ENCODE measurements around the gene HTR1D.

GRCh38 chr1:23202263-23202749 is 15.0 kb downstream of the HTR1D start:
- TF ChIP-seq, protein P1, sequence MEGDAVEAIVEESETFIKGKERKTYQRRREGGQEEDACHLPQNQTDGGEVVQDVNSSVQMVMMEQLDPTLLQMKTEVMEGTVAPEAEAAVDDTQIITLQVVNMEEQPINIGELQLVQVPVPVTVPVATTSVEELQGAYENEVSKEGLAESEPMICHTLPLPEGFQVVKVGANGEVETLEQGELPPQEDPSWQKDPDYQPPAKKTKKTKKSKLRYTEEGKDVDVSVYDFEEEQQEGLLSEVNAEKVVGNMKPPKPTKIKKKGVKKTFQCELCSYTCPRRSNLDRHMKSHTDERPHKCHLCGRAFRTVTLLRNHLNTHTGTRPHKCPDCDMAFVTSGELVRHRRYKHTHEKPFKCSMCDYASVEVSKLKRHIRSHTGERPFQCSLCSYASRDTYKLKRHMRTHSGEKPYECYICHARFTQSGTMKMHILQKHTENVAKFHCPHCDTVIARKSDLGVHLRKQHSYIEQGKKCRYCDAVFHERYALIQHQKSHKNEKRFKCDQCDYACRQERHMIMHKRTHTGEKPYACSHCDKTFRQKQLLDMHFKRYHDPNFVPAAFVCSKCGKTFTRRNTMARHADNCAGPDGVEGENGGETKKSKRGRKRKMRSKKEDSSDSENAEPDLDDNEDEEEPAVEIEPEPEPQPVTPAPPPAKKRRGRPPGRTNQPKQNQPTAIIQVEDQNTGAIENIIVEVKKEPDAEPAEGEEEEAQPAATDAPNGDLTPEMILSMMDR (IDR thresholded peaks at IDR 0.05; ENCODE audit: low read depth, low read length, missing input control) = no peak
- TF ChIP-seq FOXA1 (IDR thresholded peaks at IDR 0.05) (no peak), TAF1 (conservative IDR thresholded peaks at IDR 0.05) (no peak), EGR1 (IDR thresholded peaks at IDR 0.05; ENCODE audit: low read depth in 2 of 2) (no peak), YY1 (IDR thresholded peaks at IDR 0.05) (no peak), RXRA (IDR thresholded peaks at IDR 0.05) (no peak), SP1 (IDR thresholded peaks at IDR 0.05) (no peak), ATF3 (IDR thresholded peaks at IDR 0.05) (no peak)
- TF ChIP-seq, protein P2, sequence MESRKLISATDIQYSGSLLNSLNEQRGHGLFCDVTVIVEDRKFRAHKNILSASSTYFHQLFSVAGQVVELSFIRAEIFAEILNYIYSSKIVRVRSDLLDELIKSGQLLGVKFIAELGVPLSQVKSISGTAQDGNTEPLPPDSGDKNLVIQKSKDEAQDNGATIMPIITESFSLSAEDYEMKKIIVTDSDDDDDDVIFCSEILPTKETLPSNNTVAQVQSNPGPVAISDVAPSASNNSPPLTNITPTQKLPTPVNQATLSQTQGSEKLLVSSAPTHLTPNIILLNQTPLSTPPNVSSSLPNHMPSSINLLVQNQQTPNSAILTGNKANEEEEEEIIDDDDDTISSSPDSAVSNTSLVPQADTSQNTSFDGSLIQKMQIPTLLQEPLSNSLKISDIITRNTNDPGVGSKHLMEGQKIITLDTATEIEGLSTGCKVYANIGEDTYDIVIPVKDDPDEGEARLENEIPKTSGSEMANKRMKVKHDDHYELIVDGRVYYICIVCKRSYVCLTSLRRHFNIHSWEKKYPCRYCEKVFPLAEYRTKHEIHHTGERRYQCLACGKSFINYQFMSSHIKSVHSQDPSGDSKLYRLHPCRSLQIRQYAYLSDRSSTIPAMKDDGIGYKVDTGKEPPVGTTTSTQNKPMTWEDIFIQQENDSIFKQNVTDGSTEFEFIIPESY (IDR thresholded peaks at IDR 0.05) = no peak
